NT2/D1 (cell line): ENCODE results near the gene CACFD1.

Experiments used
- YY1 ChIP-seq: IDR thresholded peaks from 2 replicates; pipeline ENCODE4 v1.6.1; 2011; ENCODE audit not compliant: insufficient read length, insufficient read depth
- ZNF274 ChIP-seq: IDR thresholded peaks from 2 replicates; pipeline ENCODE4 v1.6.1; 2011; ENCODE audit warnings: mild to moderate bottlenecking, low read depth, low read length

GRCh38 chr9:133475292-133476012 lies 15.7 kb downstream of the CACFD1 start:
- TF ChIP-seq ZNF274 (no peak), YY1 (no peak)
